ENCODE results near the gene GPC1. TPM values are rescaled to one million over a fixed set of nuclear protein-coding genes. Genes with fewer than 3 reads are reported as not detected.

The GPC1 gene
- total RNA-seq, 1 donor from 2014 or later = 123 TPM

GRCh38 chr2:240467659-240468302, 32.3 kb downstream of the GPC1 start:
- no peak overlapping the region for H3K4me3 ChIP-seq
- peaks cover 0 to 4% of the 10 kb centered on the region in 2 donors for H3K9me3 ChIP-seq
- no peak for TF ChIP-seq CTCF (IDR thresholded peaks at IDR 0.05)
- no peaks in the 10 kb centered on the region for H3K4me1 ChIP-seq
- peaks cover 30 to 34% of the 10 kb centered on the region in 2 donors for H3K36me3 ChIP-seq
- peak in 1 of 2 donors; percentile 7 for DNase-seq (ENCODE audit: low spot score in 2 of 2)
- H3K27me3 ChIP-seq = no peaks in the 10 kb centered on the region
- intact Hi-C loops (cut with DNase I) = no loop called here
- no peak overlapping the region for H3K27ac ChIP-seq

DNA sequence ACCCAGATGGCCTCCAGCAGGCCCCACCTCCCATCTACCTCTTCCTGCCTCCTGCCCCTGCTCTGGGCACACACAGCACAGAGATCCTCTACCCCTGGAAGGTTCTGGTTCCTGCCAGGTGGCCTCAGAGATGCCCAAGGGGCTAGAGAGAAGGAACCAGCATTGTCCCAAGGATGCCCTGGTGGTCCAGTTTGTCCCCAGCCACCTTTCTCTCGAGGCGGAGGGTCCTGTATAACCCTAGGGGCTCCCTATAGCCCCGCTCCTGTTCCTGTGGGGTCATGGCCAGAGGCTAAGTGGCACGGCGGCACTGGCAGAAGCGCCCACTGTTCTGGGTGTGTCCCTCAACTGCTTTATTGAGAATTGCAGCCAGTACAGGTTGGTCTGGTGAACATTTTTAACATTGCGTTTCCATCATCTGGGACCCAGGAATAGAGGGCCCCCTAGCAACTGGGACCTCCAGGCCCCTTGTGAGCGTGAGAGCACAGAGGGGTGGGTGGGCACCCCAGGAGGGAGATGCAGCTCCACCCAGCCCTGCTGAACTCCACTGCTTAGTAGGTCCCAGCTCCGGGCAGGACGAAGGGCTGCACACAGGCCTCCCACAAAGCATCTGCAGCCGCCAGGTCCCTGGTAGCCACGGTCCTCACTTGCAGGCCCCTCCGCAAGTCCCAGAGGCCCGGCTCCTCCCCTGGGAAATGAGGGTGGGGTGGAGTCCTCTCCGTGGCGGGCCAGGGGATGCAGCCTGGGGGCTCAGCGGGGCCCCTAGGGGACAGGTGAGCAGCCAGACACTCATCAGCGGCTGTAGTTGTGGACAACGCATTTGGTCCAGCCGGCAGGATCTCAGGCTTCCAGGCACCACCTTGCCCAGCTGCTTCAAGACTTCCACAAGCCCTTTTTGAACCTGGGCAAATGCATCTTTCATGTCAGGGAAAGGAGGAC, 33.1 kb downstream of the GPC1 start:
- peaks cover 25 to 26% of the 10 kb centered on the region in 2 donors for H3K36me3 ChIP-seq
- H3K4me3 ChIP-seq = no peak overlapping the region
- peaks cover 0 to 11% of the 10 kb centered on the region in 2 donors for H3K9me3 ChIP-seq
- H3K4me1 ChIP-seq = no peaks in the 10 kb centered on the region
- H3K27ac ChIP-seq = no peak overlapping the region
- intact Hi-C loops (cut with DNase I) = no loop called here
- no peak for TF ChIP-seq CTCF (IDR thresholded peaks at IDR 0.05)
- no peaks in the 10 kb centered on the region for H3K27me3 ChIP-seq
- DNase-seq (ENCODE audit: low spot score in 2 of 2) = peak; percentile 5 to 61

GRCh38 chr2:240469239-240469636, 33.8 kb downstream of the GPC1 start:
- Histone ChIP-seq H3K9me3 (peaks cover 3 to 18% of the 10 kb centered on the region in 2 donors), H3K27me3 (no peaks in the 10 kb centered on the region), H3K4me1 (no peaks in the 10 kb centered on the region), H3K36me3 (peaks cover 20% of the 10 kb centered on the region in 2 donors), H3K4me3 (no peak overlapping the region), H3K27ac (no peak overlapping the region)
- intact Hi-C loops (cut with DNase I) = no loop called here
- DNase-seq (ENCODE audit: low spot score in 2 of 2) = peak in 1 of 2 donors; percentile 53
- no peak for TF ChIP-seq CTCF (IDR thresholded peaks at IDR 0.05)

- DNase-seq (ENCODE audit: low spot score in 2 of 2) = no peak
- intact Hi-C loops (cut with DNase I) = no loop called here
Measured at GRCh38 chr2:240469740-240470139, 34.3 kb downstream of the GPC1 start.

More at GRCh38 chr2:240469740-240470139, 34.3 kb downstream of the GPC1 start:
- H3K4me3 ChIP-seq = no peak overlapping the region
- no peaks in the 10 kb centered on the region for H3K27me3 ChIP-seq
- H3K4me1 ChIP-seq = no peaks in the 10 kb centered on the region
- peaks cover 3 to 23% of the 10 kb centered on the region in 2 donors for H3K9me3 ChIP-seq
- no peak for TF ChIP-seq CTCF (IDR thresholded peaks at IDR 0.05)
- H3K36me3 ChIP-seq = peaks cover 17% of the 10 kb centered on the region in 2 donors
- no peak overlapping the region for H3K27ac ChIP-seq
